K562 (cell line): Measurements from ENCODE around the gene MKNK1. TPM values are rescaled to one million over a fixed set of nuclear protein-coding genes. Genes with fewer than 3 reads are reported as not detected.

ENCODE experiments used
- HDGF ChIP-seq: fragments of 450-650 bp; IDR thresholded peaks from 2 replicates; pipeline ENCODE4 v1.6.1; 2016
- RERE ChIP-seq: sonication (generic); formaldehyde crosslinking; IDR thresholded peaks from 2 replicates; pipeline ENCODE4 v1.8.0; 2023; ENCODE audit warnings: missing genetic modification reagents, mild to moderate bottlenecking, borderline replicate concordance
- SRF ChIP-seq, 2 experiments: fragments of 250-450, 450-650 bp in 1 of 2; sonication (Bioruptor Pico) in 1 of 2; sonication (generic) in 1 of 2; formaldehyde crosslinking; IDR thresholded peaks; 2 replicates each; pipeline versions ENCODE4 v1.5.0 to v1.5.1; 2020 to 2022; ENCODE audit warnings: mild to moderate bottlenecking in 1 of 2, missing genetic modification reagents in 1 of 2
- TCFL5 ChIP-seq: fragments of 250-450 bp; sonication (Bioruptor Pico); conservative IDR thresholded peaks from 2 replicates; pipeline ENCODE4 v1.6.1; 2021; ENCODE audit warnings: mild to moderate bottlenecking, moderate library complexity, matching md5 sums
- TSC22D4 ChIP-seq: fragments of 450-650 bp; IDR thresholded peaks from 2 replicates; pipeline ENCODE4 v1.6.1; 2016; ENCODE audit warnings: missing genetic modification characterization, missing biosample characterization, control low read depth
- ZNF121 ChIP-seq: sonication (generic); formaldehyde crosslinking; conservative IDR thresholded peaks from 2 replicates; pipeline ENCODE4 v1.8.0; 2022; ENCODE audit warnings: missing genetic modification reagents
- ZNF217 ChIP-seq: sonication (generic); formaldehyde crosslinking; IDR thresholded peaks from 2 replicates; pipeline ENCODE4 v1.8.0; 2022; ENCODE audit warnings: mild to moderate bottlenecking, missing genetic modification reagents
- ZNF280B ChIP-seq: fragments of 250-450 bp; sonication (Bioruptor Pico); IDR thresholded peaks from 2 replicates; pipeline ENCODE4 v1.5.1; 2021; ENCODE audit warnings: mild to moderate bottlenecking
- polyA plus RNA-seq, 8 experiments: library from polyadenylated mRNA; depleted of rRNA in 4 of 8; stranded (reverse) in 5 of 8; unstranded in 3 of 8; fragments of >200 nt; fragmentation: Nextera tagmentation in 2 of 8; fragmentation: Illumina TruSeq in 1 of 8; extraction: Ambion mirVana in 2 of 8; extraction: Trizol in 1 of 8; gene quantifications; 2 replicates each; pipeline versions ENCODE4 v1.2.1 to v1.2.3, GENCODE V29; 2011 to 2014; ENCODE audit warnings: inconsistent platforms in 1 of 8, missing spikeins in 1 of 8
- total RNA-seq, 7 experiments: library from RNA; depleted of rRNA in 6 of 7; stranded (reverse); fragments of >200 nt in 6 of 7; fragmentation: Illumina TruSeq in 2 of 7; extraction: Trizol in 2 of 7; gene quantifications; 2 replicates each; pipeline versions ENCODE4 v1.2.1 to v1.2.3, GENCODE V29; 2011 to 2021; ENCODE audit warnings: low replicate concordance in 1 of 7
- TF ChIP-seq, protein P1 (sequence below): fragments of 450-650 bp; formaldehyde crosslinking; IDR thresholded peaks from 2 replicates; pipeline ENCODE4 v1.4.0; 2022; ENCODE audit warnings: missing genetic modification characterization
- TF ChIP-seq, protein P2 (sequence below): fragments of 200-800 bp; sonication (Bioruptor generic); IDR thresholded peaks from 2 replicates; pipeline ENCODE4 v1.6.1; 2017; ENCODE audit warnings: missing genetic modification characterization, missing compliant biosample characterization

The MKNK1 gene
- total and polyA plus RNA-seq, 9 of the 15 experiments (the other 6 are each of a cell fraction or from before 2014, with no cell fraction given) = 27.7 to 51.3 (median 43.7) TPM

- no peak for TF ChIP-seq RERE
- TF ChIP-seq SRF (CRISPR knock-in tag; IDR thresholded peaks at IDR 0.05) = no peak
- TF ChIP-seq HDGF = no peak
- TF ChIP-seq, protein P1, sequence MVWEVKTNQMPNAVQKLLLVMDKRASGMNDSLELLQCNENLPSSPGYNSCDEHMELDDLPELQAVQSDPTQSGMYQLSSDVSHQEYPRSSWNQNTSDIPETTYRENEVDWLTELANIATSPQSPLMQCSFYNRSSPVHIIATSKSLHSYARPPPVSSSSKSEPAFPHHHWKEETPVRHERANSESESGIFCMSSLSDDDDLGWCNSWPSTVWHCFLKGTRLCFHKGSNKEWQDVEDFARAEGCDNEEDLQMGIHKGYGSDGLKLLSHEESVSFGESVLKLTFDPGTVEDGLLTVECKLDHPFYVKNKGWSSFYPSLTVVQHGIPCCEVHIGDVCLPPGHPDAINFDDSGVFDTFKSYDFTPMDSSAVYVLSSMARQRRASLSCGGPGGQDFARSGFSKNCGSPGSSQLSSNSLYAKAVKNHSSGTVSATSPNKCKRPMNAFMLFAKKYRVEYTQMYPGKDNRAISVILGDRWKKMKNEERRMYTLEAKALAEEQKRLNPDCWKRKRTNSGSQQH = no peak
- no peak for TF ChIP-seq ZNF121
- TF ChIP-seq ZNF280B (CRISPR knock-in tag) = no peak
- TF ChIP-seq TCFL5 (CRISPR knock-in tag) = no peak
- no peak for TF ChIP-seq TSC22D4 (tag)
- TF ChIP-seq, protein P2, sequence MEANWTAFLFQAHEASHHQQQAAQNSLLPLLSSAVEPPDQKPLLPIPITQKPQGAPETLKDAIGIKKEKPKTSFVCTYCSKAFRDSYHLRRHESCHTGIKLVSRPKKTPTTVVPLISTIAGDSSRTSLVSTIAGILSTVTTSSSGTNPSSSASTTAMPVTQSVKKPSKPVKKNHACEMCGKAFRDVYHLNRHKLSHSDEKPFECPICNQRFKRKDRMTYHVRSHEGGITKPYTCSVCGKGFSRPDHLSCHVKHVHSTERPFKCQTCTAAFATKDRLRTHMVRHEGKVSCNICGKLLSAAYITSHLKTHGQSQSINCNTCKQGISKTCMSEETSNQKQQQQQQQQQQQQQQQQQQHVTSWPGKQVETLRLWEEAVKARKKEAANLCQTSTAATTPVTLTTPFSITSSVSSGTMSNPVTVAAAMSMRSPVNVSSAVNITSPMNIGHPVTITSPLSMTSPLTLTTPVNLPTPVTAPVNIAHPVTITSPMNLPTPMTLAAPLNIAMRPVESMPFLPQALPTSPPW = no peak
- no peak for TF ChIP-seq ZNF217 (CRISPR knock-in tag)
- TF ChIP-seq, all 486 proteins: peak for 0
Measured at GRCh38 chr1:46606255-46606965, 2.3 kb upstream of the MKNK1 start (continued).
